GM19193 (cell line): ENCODE measurements around the gene RCCD1.

Experiments used
- POLR2A ChIP-seq: IDR thresholded peaks from 4 replicates; pipeline ENCODE4 v1.6.1; 2011; ENCODE audit not compliant: insufficient read depth, insufficient read length; ENCODE audit errors: extremely low read depth

The RCCD1 gene

GRCh38 chr15:90952901-90953677 is 1.6 kb upstream of the RCCD1 start:
- no peak for TF ChIP-seq POLR2A

- TF ChIP-seq POLR2A, result no peak
Observed at GRCh38 chr15:90953947-90954711, 555 bp upstream of the RCCD1 start.

- no peak for TF ChIP-seq POLR2A
Observed at GRCh38 chr15:90955624-90956273, 1.1 kb downstream of the RCCD1 start.

- no peak for TF ChIP-seq POLR2A
Observed at GRCh38 chr15:90956274-90957030, 1.8 kb downstream of the RCCD1 start.

- no peak for TF ChIP-seq POLR2A
Observed at GRCh38 chr15:90957031-90957790, 2.5 kb downstream of the RCCD1 start.

- TF ChIP-seq POLR2A, result no peak
Observed at GRCh38 chr15:90957791-90958190, 3.1 kb downstream of the RCCD1 start.

GRCh38 chr15:90959028-90959595 is 4.4 kb downstream of the RCCD1 start:
- no peak for TF ChIP-seq POLR2A

GRCh38 chr15:90959894-90960293 is 5.2 kb downstream of the RCCD1 start:
- no peak for TF ChIP-seq POLR2A

- no peak for TF ChIP-seq POLR2A
Observed at GRCh38 chr15:90960298-90961091, 5.8 kb downstream of the RCCD1 start.

GRCh38 chr15:90962021-90962420 is 7.3 kb downstream of the RCCD1 start:
- no peak for TF ChIP-seq POLR2A

- no peak for TF ChIP-seq POLR2A
Observed at GRCh38 chr15:90966262-90966661, 11.6 kb downstream of the RCCD1 start.

GRCh38 chr15:90967206-90967605 is 12.5 kb downstream of the RCCD1 start:
- TF ChIP-seq POLR2A, result no peak

- TF ChIP-seq POLR2A, result no peak
Observed at GRCh38 chr15:90968434-90968833, 13.8 kb downstream of the RCCD1 start.
